HEK293T (cell line): Measurements from ENCODE around the gene PRKCA.

Source experiments
- ARNT ChIP-seq: fragments of 450-650 bp; IDR thresholded peaks from 2 replicates; pipeline ENCODE4 v1.6.1; 2017; ENCODE audit warnings: mild to moderate bottlenecking
- BHLHE40 ChIP-seq: fragments of 450-650 bp; IDR thresholded peaks from 2 replicates; pipeline ENCODE4 v1.6.1; 2016; ENCODE audit warnings: mild to moderate bottlenecking, moderate library complexity, borderline replicate concordance
- CTBP1 ChIP-seq: fragments of 450-650 bp; IDR thresholded peaks from 2 replicates; pipeline ENCODE4 v1.6.1; 2016; ENCODE audit warnings: borderline replicate concordance
- ELF4 ChIP-seq: fragments of 450-650 bp; IDR thresholded peaks from 2 replicates; pipeline ENCODE4 v1.6.1; 2017; ENCODE audit warnings: antibody characterized with exemption
- FOXA1 ChIP-seq: fragments of 450-650 bp; IDR thresholded peaks from 2 replicates; pipeline ENCODE4 v1.6.1; 2016; ENCODE audit warnings: mild to moderate bottlenecking
- HDGF ChIP-seq: fragments of 450-650 bp; IDR thresholded peaks from 2 replicates; pipeline ENCODE4 v1.6.1; 2017; ENCODE audit warnings: antibody characterized with exemption, borderline replicate concordance
- LEF1 ChIP-seq: fragments of 450-650 bp; IDR thresholded peaks from 2 replicates; pipeline ENCODE4 v1.6.1; 2017; ENCODE audit warnings: mild to moderate bottlenecking, borderline replicate concordance
- NFRKB ChIP-seq: fragments of 450-650 bp; IDR thresholded peaks from 2 replicates; pipeline ENCODE4 v1.6.1; 2016; ENCODE audit warnings: mild to moderate bottlenecking, moderate library complexity
- SP1 ChIP-seq: fragments of 450-650 bp; IDR thresholded peaks from 2 replicates; pipeline ENCODE4 v1.6.1; 2017
- SUZ12 ChIP-seq: fragments of 450-650 bp; IDR thresholded peaks from 2 replicates; pipeline ENCODE4 v1.6.1; 2016; ENCODE audit warnings: mild to moderate bottlenecking
- ZNF384 ChIP-seq: fragments of 450-650 bp; IDR thresholded peaks from 2 replicates; pipeline ENCODE4 v1.6.1; 2016

- no peak for TF ChIP-seq ARNT
- TF ChIP-seq HDGF: no peak
- no peak for TF ChIP-seq LEF1
- no peak for TF ChIP-seq ZNF384
- no peak for TF ChIP-seq FOXA1
- TF ChIP-seq BHLHE40: no peak
- no peak for TF ChIP-seq ELF4
- TF ChIP-seq NFRKB: no peak
- TF ChIP-seq SUZ12: no peak
- TF ChIP-seq SP1: no peak
- no peak for TF ChIP-seq CTBP1
Measured at GRCh38 chr17:66557200-66557599, 254.8 kb downstream of the PRKCA start.
